HK-2 (cell line): ENCODE measurements around the gene ZBTB20.

Experiments used
- DNase-seq: peaks from one replicate; pipeline ENCODE4 v3.0.0-alpha.2; 2018; ENCODE audit not compliant: unreplicated experiment

Gene ZBTB20

DNA sequence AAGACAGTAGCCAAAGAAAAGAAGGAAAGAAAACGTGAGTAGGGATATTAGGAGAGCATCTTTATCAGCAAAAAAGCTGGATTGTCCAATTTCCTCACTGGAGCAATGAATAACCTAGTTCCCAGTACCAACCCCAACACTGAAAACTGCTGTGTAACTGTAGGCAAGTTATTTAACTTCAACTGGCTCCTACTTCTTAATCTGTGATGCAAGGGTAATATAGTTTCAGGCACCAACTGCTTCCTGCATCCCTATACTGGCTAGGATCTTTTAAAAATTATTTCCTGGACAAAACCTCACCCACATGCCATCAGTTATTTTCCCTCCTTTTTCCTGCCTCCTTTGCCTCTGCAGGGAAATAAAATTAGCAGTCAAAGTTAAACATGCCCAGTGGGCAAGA is 59.6 kb downstream of the ZBTB20 start:
- DNase-seq = no peak

DNA sequence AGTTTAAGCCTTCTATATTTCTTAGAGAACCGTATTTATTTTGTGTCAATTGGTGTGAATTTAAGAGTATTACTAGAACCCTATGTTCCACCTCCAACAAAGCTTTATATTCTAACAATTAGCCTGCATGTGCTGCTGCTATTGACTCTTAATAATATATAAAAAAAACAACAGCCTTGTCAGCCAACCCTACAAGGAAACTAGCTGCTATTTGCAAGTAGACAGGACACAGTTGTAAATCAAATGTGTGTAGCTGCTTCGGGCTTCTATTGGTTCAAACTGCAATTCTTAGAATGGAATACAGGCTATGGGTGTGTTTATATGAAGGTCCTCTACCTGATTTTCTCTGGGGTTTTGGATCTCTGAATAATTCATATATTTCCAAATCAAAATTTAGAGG is 60.7 kb downstream of the ZBTB20 start:
- no peak for DNase-seq

- DNase-seq = no peak
Observed at GRCh38 chr3:115085197-115085865, 61.8 kb downstream of the ZBTB20 start.

DNA sequence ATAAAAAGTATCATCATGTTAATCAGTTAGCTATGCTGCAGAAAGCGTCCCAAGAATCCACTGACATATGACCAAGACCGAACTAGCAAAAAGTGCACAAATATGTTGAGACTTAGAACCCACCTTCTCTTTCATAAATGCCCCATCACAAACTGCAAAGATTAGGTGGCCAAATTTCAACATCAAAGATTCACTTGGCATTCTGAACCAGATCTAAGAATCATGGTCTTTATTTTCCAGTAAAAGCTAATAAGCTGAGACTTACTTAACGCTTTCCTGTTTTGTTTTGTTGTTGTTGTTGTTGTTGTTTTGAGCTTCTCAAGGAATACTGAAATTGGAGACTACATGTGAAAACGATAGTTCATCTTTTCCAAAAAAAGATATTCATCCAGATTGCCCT is 62.4 kb downstream of the ZBTB20 start:
- DNase-seq = no peak

DNA sequence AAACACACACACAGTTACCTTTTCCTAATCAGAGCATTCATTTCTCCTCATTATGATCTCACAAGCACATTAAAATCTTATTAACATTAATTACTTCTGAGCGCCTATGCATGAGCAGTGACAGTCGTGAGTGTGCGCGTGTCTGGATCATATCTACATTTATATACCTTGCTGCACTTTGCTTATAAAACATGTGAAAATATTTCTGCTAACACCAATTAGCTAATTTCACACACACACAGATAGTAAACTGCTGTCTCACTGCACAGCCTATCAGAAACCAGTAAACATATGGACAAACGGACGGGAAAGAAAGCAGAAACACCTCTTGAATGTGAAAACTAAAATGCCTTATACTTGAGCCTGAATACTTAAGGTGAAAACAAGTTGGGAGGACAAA is 64.8 kb downstream of the ZBTB20 start:
- DNase-seq = no peak

- no peak for DNase-seq
Observed at GRCh38 chr3:115081444-115081843, 65.6 kb downstream of the ZBTB20 start.

GRCh38 chr3:115077501-115078250 is 69.4 kb downstream of the ZBTB20 start:
- DNase-seq = no peak

DNA sequence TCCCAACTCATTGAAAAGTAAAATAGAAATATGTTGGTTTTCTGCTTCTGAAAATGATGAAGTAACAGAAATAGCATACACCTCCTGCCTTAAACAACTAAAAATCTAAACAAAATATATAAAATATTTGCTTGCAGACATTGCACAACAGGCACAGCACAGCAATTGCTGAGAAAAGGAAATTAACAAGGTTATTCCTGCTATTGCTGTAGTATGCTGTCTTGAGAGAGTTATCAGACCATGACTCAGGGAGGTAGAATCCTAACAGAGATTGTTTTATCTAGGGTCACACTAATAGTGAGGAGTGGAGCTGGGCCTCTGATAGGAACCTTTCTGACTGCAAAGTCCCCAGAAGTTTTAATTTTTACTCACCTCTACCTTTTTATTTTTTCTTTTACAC is 72.6 kb downstream of the ZBTB20 start:
- no peak for DNase-seq

DNA sequence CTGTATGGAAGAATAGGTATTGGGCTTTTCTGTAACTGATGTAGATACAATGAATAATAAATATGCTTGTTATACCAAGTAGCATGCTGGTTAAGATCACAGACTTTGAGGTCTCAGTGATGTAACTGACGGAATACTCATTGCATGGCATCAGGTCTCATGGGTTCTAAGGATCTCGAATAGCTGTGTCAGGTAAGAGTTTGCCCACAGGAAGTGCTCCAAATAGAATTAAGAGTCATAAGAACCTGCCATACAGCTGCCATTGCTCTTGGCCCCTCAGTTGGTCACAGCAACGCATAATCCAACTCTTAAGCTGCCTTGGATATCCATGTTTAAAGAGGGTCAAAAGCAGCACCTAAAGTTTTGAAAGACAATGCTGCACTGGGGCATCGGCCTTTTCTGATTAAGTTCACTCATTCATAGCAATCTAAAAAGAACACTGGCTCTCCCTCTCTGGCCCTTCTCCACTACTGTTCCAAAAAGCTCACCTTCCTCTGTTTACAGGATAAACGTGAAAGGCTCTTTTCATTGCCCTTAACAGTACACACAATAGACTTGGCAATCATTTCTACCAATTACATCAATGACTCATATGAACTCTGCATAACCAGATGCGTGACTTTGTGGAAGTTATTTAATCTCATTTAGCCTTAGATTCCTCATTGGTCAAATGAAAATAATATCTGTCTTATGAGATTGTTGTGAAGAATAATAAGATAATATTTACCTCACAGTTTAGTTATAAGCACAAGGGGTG is 74.6 kb downstream of the ZBTB20 start:
- no peak for DNase-seq

DNA sequence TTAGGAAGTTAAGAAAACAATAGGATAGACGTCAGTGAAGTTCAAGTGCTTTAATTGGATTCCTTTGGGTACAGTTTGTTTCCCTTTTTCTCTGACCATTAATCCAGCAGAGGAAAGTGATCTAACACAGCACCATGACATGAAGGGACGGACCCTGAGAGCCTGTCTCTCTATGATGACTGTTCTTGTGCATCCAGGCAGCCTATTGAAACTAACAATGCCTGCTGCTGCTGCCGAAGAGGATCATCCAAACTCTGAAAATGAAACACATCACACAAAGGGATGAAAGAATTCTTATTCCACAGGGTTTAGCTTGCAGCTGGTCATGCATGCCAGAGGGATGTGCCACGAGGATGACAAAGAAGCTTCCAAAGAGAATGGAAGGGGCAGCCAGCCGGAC is 75.5 kb downstream of the ZBTB20 start:
- DNase-seq = no peak

DNA sequence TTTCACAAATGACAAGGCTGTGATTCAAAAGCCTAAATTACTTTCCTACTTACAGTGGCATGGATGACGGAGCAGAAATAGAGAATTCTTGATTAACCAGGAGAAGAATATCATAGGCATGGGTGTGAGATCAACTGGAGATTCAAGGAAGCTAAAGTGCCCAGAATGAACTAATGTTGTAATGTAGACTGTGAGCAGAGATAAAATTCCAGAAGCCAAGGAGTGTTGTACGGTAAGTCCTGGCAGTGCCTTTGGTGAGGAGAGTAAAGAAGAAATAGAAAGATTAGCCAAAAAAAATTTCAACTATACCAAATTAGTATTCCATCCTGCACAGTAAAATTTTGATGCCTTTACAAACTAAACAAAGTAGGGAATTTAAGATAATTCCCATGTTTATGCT is 75.9 kb downstream of the ZBTB20 start:
- DNase-seq = no peak

DNA sequence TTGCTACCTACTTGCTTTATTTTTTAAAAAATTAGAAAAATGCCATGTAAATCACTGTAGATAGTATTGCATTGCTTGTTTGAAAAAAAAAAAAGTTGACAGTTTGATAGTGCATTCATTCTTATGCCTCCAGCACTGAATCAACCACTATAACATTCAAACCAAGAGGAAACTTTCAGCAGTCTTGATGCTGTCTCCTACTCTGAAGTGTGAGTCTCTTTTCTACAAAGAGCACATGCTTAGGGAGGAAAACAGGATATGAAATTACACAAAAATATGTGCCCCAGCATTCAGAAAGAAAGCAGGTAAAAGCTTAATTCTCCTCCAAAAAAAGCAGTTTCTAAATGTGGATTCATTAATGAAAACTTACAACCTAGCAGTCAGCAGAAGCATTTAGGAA is 78.3 kb downstream of the ZBTB20 start:
- no peak for DNase-seq

DNA sequence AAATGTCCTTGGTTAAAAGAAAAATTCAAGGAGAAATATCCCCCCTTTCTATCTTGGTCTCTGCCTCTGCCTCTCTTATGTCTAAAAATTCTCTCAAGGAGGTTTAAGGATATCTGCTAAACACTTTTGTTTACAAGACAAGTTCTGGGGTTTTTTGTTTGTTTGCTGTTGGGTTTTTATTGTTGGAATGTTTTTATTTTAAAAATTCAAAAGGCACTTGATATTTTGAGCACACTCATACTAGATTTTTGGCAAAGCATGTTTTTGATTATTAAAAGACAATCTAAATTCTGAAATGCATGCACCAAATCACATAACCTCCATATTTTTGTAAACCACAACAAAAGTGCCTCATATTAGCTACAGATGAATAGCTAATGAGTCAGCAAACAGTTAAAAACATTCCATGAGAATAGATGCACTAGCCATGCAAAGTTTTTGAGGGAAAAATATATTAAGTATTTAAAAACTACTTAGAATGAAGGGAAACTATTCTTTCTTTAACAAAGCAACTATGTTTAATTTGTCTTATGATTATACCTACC is 84.6 kb downstream of the ZBTB20 start:
- no peak for DNase-seq

DNA sequence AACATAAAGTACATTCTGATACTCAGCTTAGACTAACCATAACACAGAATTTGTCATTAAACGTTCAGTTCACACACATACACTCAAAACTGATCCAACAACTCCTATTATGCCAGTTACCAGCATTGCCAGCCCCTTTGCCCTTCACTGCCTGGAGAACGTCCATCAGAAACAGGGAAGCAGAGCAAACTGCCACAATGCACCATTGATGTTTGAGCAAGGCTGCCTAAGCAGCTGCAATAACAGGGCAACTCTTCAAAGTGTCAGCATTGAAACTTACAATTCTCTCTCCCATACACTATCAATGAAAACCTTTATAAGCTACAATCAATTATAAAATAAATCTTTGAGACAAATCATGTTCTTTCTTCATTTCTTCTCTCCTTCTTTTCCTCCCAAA is 85.1 kb downstream of the ZBTB20 start:
- DNase-seq = no peak

GRCh38 chr3:115052906-115053305 is 94.2 kb downstream of the ZBTB20 start:
- no peak for DNase-seq

GRCh38 chr3:115042351-115042750 is 104.7 kb downstream of the ZBTB20 start:
- DNase-seq = no peak

- peak; percentile 6 for DNase-seq
Observed at GRCh38 chr3:115040673-115041286, 106.3 kb downstream of the ZBTB20 start.

- DNase-seq = no peak
Observed at GRCh38 chr3:115040246-115040645, 106.8 kb downstream of the ZBTB20 start.

DNA sequence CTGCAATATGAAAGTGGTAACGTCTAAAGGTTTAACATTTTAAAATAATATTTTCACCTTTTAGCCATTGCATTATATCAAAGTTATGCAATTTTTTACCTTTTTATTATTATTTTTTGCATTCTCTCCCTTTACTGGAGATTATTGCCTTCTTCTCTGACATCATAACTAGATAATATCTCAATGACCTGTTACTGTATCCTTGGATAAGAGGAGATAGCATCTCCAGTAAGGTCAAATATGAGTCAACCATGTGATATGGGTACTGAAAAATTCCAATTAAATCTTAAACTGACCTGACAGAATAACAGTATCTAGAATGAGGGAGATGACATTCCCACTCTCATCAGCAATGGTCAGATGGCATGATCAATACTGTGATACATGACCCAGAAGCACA is 108.3 kb downstream of the ZBTB20 start:
- DNase-seq = no peak

DNA sequence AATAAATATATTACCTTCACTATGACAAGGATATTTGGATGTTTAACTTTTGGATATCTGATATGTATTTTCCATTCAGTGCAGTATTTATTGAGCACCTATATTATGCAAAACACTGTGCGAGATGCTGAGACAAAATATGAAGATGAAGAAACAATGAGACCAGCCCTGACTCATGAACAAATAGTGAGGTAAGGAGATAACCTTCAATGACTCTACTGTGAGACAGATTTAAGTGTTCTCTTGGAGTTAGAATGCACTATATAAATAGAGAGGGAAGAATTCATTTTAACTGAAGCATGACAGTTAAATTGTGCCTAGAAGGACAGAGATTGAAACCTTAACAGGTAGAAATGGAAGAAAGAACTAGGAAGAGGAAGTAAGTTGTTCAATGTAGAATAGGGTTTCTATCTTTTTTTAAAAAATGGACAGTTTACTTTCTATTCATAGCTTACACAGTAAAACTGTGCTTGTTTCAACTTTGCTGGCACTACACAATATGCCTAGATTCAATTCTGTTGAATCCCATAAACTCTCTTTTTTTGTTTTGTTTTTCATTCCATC is 124.2 kb downstream of the ZBTB20 start:
- no peak for DNase-seq

DNA sequence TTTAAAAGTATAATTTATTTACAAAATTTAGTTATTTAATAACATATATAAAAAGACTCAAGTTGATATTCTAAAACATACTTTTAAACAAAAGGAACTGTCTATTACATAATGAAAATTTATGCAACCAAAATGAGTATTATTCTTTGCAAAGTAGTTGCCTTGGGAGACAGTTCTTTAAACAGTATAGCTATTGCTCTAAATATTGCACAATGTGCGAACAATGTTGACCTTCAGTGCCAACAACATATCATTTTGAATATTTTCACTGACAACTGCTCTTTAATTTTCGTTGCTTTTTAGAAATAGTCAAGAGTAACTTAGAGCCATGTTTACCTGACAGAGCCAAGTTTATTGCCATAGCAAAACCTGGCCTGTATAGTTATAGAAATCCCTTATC is 124.9 kb downstream of the ZBTB20 start:
- DNase-seq = no peak

- DNase-seq = no peak
Observed at GRCh38 chr3:115021061-115021460, 126.0 kb downstream of the ZBTB20 start.
